Measurements from ENCODE around the gene SSNA1.
A peak's percentile ranks its signal among the peaks of the same experiment; 100 is the strongest.

Gene SSNA1

GRCh38 chr9:137185921-137186320, 2.6 kb upstream of the SSNA1 start:
- no peak for DNase-seq

- no peak for DNase-seq
These were observed 2.1 kb upstream of the SSNA1 start for GRCh38 chr9:137186385-137186784.

GRCh38 chr9:137187386-137187785, 1.1 kb upstream of the SSNA1 start:
- DNase-seq, result no peak

- no peak for DNase-seq
These were observed 388 bp upstream of the SSNA1 start for GRCh38 chr9:137188086-137188489.

GRCh38 chr9:137189297-137190295, 1.1 kb downstream of the SSNA1 start:
- DNase-seq, result no peak

GRCh38 chr9:137190315-137190856, 1.9 kb downstream of the SSNA1 start:
- DNase-seq, result no peak

- DNase-seq, result no peak
These were observed 2.8 kb downstream of the SSNA1 start for GRCh38 chr9:137191245-137191644.

- no peak for DNase-seq
These were observed 3.4 kb downstream of the SSNA1 start for GRCh38 chr9:137191691-137192447.

- no peak for DNase-seq
These were observed 3.9 kb downstream of the SSNA1 start for GRCh38 chr9:137192448-137192780.

- DNase-seq, result no peak
These were observed 4.4 kb downstream of the SSNA1 start for GRCh38 chr9:137192859-137193258.

- DNase-seq, result no peak
These were observed 5.3 kb downstream of the SSNA1 start for GRCh38 chr9:137193771-137194170.

GRCh38 chr9:137194388-137194787, 5.9 kb downstream of the SSNA1 start:
- DNase-seq, result no peak

GRCh38 chr9:137194909-137195308, 6.4 kb downstream of the SSNA1 start:
- DNase-seq, result no peak

GRCh38 chr9:137195525-137196220, 7.2 kb downstream of the SSNA1 start:
- DNase-seq, result peak; percentile 48 to 62

- DNase-seq, result no peak
These were observed 9.8 kb downstream of the SSNA1 start for GRCh38 chr9:137198051-137198901.

- DNase-seq, result no peak
These were observed 10.4 kb downstream of the SSNA1 start for GRCh38 chr9:137198902-137199283.

- no peak for DNase-seq
These were observed 11.1 kb downstream of the SSNA1 start for GRCh38 chr9:137199411-137200121.

GRCh38 chr9:137200311-137201204, 12.1 kb downstream of the SSNA1 start, which contains the start of gene TPRN:
Gene TPRN (minus strand): TSS chr9:137200741. CDS start chr9:137200711, 30 bp downstream.
- DNase-seq, result peak; percentile 99

- no peak for DNase-seq
These were observed 12.9 kb downstream of the SSNA1 start for GRCh38 chr9:137201205-137201868.

- DNase-seq, result no peak
These were observed 14.5 kb downstream of the SSNA1 start for GRCh38 chr9:137202966-137203365.
